ENCODE data around the gene CCDC28B. TPM values are rescaled to one million over a fixed set of nuclear protein-coding genes. Genes with fewer than 3 reads are reported as not detected.
A peak's percentile ranks its signal among the peaks of the same experiment; 100 is the strongest.

The CCDC28B gene
- total RNA-seq, 5 donors from 2014 or later (not counting 1 experiment from before 2014, with no cell fraction given) = 6.5 to 9.0 (median 6.8) TPM

- Histone ChIP-seq H3K27ac (ENCODE audit: low read length) (peak overlapping the region; percentile 42), H3K4me3 (ENCODE audit: control insufficient read depth in 1 of 2, extremely low read depth in 1 of 2, low read length in 1 of 2) (peak overlapping the region; percentile 75 to 89), H3K27me3 (replicated peaks in 1 of 2; ENCODE audit: control insufficient read depth in 2 of 2, extremely low read depth in 1 of 2, insufficient read depth in 2 of 2, low read length in 1 of 2) (no peaks in the 10 kb centered on the region), H3K9me3 (no peaks in the 10 kb centered on the region), H3K36me3 (ENCODE audit: control insufficient read depth in 2 of 2, extremely low read depth in 1 of 2, insufficient read depth in 1 of 2, low read length in 1 of 2) (no peaks in the 10 kb centered on the region), H3K4me1 (ENCODE audit: control insufficient read depth in 1 of 2, extremely low read depth in 1 of 2, insufficient read depth in 2 of 2, low read length in 2 of 2) (peaks cover 5 to 30% of the 10 kb centered on the region in 2 experiments)
- H3K9me3 Mint-ChIP-seq = no peaks in the 10 kb centered on the region
- POLR2A ChIA-PET = interaction anchor here (0.5 to 1.7 kb wide), 12 partner anchors 8 to 242 kb away, joined by 3 to 7 read pairs (median 4); partner anchors contain the start of genes BSDC1 (in 1 of the 2), LCK (in 1 of the 2) and MARCKSL1 (in 1 of the 2)
- peaks cover 14 to 23% (median 22%) of the 10 kb centered on the region in 3 donors for H3K4me1 Mint-ChIP-seq
- H3K4me3 Mint-ChIP-seq = peak overlapping the region; percentile 84 to 89 (median 87)
- CTCF ChIA-PET = interaction anchor here (0.6 to 2.2 kb wide), 7 partner anchors 13 to 59 kb away, joined by 4 to 16 read pairs (median 7); partner anchors contain the start of gene HDAC1 (in 1 of the 2)
- H3K36me3 Mint-ChIP-seq = no peaks in the 10 kb centered on the region
- DNase-seq (peak in 15 of 35 experiments; percentile 10 to 61 (median 39)), ATAC-seq (replicated peaks in 1 of 4) (peak; percentile 72 to 81 (median 76))
- peak overlapping the region; percentile 71 to 86 for H3K27ac Mint-ChIP-seq
- 11% methylated on average over 53 of the region's 55 CpGs for WGBS (ENCODE audit: insufficient coverage)
- no peaks in the 10 kb centered on the region for H3K27me3 Mint-ChIP-seq
Measured at GRCh38 chr1:32241001-32241763, 40.8 kb downstream of the CCDC28B start.

DNA sequence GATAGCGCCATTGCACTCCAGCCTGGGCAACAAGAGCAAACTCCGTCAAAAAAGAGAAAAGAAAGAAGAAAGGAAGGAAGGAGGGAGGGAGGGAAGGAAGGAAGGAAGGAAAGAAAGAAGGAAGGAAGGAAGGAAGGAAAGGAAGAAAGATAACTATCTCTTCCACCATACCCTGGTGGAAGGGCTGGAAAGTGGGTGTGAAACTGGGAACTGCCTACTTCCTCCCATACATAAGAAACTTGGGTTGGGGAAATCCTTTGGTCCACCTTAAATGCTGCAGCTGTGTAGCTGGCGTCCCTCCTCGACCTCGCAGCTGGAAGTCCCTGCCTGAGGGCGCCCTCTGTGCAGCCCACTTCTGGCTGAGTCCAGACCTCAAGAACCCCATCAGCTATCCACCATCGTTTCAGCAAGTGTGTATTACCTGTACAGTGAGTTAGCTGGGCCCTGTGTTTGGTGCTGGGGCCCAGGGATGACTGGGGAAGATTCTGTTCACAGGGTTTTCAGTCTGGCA, 42.0 kb downstream of the CCDC28B start:
- Mint-ChIP-seq H3K9me3 (no peaks in the 10 kb centered on the region), H3K4me3 (peak overlapping the region; percentile 17 to 89 (median 34)), H3K4me1 (peaks cover 24 to 35% (median 33%) of the 10 kb centered on the region in 3 donors), H3K27me3 (no peaks in the 10 kb centered on the region), H3K27ac (peak overlapping the region; percentile 55 to 86), H3K36me3 (no peaks in the 10 kb centered on the region)
- 80% methylated on average over 1 of the region's 7 CpGs for WGBS (ENCODE audit: insufficient coverage)
- ChIA-PET POLR2A (interaction anchor here in 1 of 2 donors (1.0 to 1.1 kb wide), 2 partner anchors 16 to 80 kb away, joined by 3 to 6 read pairs; no protein-coding TSS in a partner anchor), CTCF (interaction anchor here (0.6 to 1.2 kb wide), 2 partner anchors 13 to 64 kb away, joined by 4 to 7 read pairs; no protein-coding TSS in a partner anchor)
- no peak for ATAC-seq (replicated peaks in 1 of 4)
- no peak for DNase-seq
- Histone ChIP-seq H3K9me3 (no peaks in the 10 kb centered on the region), H3K27me3 (replicated peaks in 1 of 2; ENCODE audit: control insufficient read depth in 2 of 2, extremely low read depth in 1 of 2, insufficient read depth in 2 of 2, low read length in 1 of 2) (no peaks in the 10 kb centered on the region), H3K4me1 (ENCODE audit: control insufficient read depth in 1 of 2, extremely low read depth in 1 of 2, insufficient read depth in 2 of 2, low read length in 2 of 2) (peaks cover 10 to 41% of the 10 kb centered on the region in 2 experiments), H3K4me3 (ENCODE audit: control insufficient read depth in 1 of 2, extremely low read depth in 1 of 2, low read length in 1 of 2) (no peak overlapping the region), H3K36me3 (ENCODE audit: control insufficient read depth in 2 of 2, extremely low read depth in 1 of 2, insufficient read depth in 1 of 2, low read length in 1 of 2) (peaks cover 0 to 3% of the 10 kb centered on the region in 2 donors), H3K27ac (ENCODE audit: low read length) (no peak overlapping the region)

GRCh38 chr1:32246888-32247273, 46.5 kb downstream of the CCDC28B start, which contains the start of gene FAM167B:
FAM167B (plus strand) TSS chr1:32247222; CDS start chr1:32247422, 200 bp downstream.
- Histone ChIP-seq H3K4me1 (ENCODE audit: control insufficient read depth in 1 of 2, extremely low read depth in 1 of 2, insufficient read depth in 2 of 2, low read length in 2 of 2) (peaks cover 26 to 60% of the 10 kb centered on the region in 2 experiments), H3K9me3 (no peaks in the 10 kb centered on the region), H3K27me3 (replicated peaks in 1 of 2; ENCODE audit: control insufficient read depth in 2 of 2, extremely low read depth in 1 of 2, insufficient read depth in 2 of 2, low read length in 1 of 2) (no peaks in the 10 kb centered on the region), H3K36me3 (ENCODE audit: control insufficient read depth in 2 of 2, extremely low read depth in 1 of 2, insufficient read depth in 1 of 2, low read length in 1 of 2) (peaks cover 0 to 3% of the 10 kb centered on the region in 2 donors), H3K4me3 (ENCODE audit: control insufficient read depth in 1 of 2, extremely low read depth in 1 of 2, low read length in 1 of 2) (peak within 1 kb of the TSS in 1 of 2 donors; percentile 18), H3K27ac (ENCODE audit: low read length) (peak within 1 kb of the TSS; percentile 96)
- ChIA-PET CTCF (no interaction called here), POLR2A (interaction anchor here in 1 of 2 donors (0.5 kb wide), 1 partner anchor 15 kb away, joined by 3 read pairs; no protein-coding TSS in a partner anchor)
- peak within 1 kb of the TSS; percentile 94 to 98 for H3K27ac Mint-ChIP-seq
- 100% methylated on average over 2 of the region's 3 CpGs for WGBS (ENCODE audit: insufficient coverage)
- ATAC-seq (replicated peaks in 1 of 4) (no peak), DNase-seq (no peak)
- no peaks in the 10 kb centered on the region for H3K9me3 Mint-ChIP-seq
- no peaks in the 10 kb centered on the region for H3K27me3 Mint-ChIP-seq
- H3K4me1 Mint-ChIP-seq = peaks cover 48 to 69% (median 66%) of the 10 kb centered on the region in 3 donors
- H3K4me3 Mint-ChIP-seq = peak within 1 kb of the TSS; percentile 62 to 91 (median 71)
- peaks cover 4% of the 10 kb centered on the region for H3K36me3 Mint-ChIP-seq

DNA sequence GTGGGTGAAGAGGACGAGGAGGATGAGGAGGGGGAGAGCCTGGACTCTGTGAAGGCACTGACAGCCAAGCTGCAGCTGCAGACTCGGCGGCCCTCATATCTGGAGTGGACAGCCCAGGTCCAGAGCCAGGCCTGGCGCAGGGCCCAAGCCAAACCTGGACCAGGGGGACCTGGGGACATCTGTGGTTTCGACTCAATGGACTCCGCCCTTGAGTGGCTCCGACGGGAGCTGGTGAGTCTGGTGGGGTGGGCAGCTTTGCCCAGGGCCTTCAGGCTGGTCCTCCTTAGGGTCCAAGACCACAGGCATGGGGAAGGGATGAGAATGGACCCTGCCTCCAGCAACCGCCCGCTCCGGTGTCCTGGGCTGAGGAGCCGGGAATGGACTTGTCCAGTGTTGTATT, 47.1 kb downstream of the CCDC28B start:
- H3K36me3 ChIP-seq (ENCODE audit: control insufficient read depth in 2 of 2, extremely low read depth in 1 of 2, insufficient read depth in 1 of 2, low read length in 1 of 2) = peaks cover 0 to 3% of the 10 kb centered on the region in 2 donors
- no peak overlapping the region for H3K4me3 ChIP-seq (ENCODE audit: control insufficient read depth in 1 of 2, extremely low read depth in 1 of 2, low read length in 1 of 2)
- Mint-ChIP-seq H3K27ac (peak overlapping the region; percentile 94 to 98), H3K4me1 (peaks cover 45 to 69% (median 65%) of the 10 kb centered on the region in 3 donors), H3K4me3 (peak overlapping the region in 2 of 3 donors; percentile 71 to 91), H3K9me3 (no peaks in the 10 kb centered on the region), H3K36me3 (peaks cover 8% of the 10 kb centered on the region), H3K27me3 (no peaks in the 10 kb centered on the region)
- ChIA-PET CTCF (interaction anchor here in 1 of 2 donors (1.5 kb wide), 1 partner anchor 147 kb away, joined by 5 read pairs; the partner anchor contains the start of gene BSDC1), POLR2A (no interaction called here)
- WGBS (ENCODE audit: insufficient coverage) = 96% methylated on average over 11 of the region's 12 CpGs
- H3K27me3 ChIP-seq (replicated peaks in 1 of 2; ENCODE audit: control insufficient read depth in 2 of 2, extremely low read depth in 1 of 2, insufficient read depth in 2 of 2, low read length in 1 of 2) = no peaks in the 10 kb centered on the region
- no peaks in the 10 kb centered on the region for H3K9me3 ChIP-seq
- no peak for DNase-seq
- peak overlapping the region; percentile 96 for H3K27ac ChIP-seq (ENCODE audit: low read length)
- peaks cover 26 to 56% of the 10 kb centered on the region in 2 experiments for H3K4me1 ChIP-seq (ENCODE audit: control insufficient read depth in 1 of 2, extremely low read depth in 1 of 2, insufficient read depth in 2 of 2, low read length in 2 of 2)
- no peak for ATAC-seq (replicated peaks in 1 of 4)

GRCh38 chr1:32247983-32248889, 47.8 kb downstream of the CCDC28B start:
- peaks cover 45 to 71% (median 65%) of the 10 kb centered on the region in 3 donors for H3K4me1 Mint-ChIP-seq
- Histone ChIP-seq H3K27me3 (replicated peaks in 1 of 2; ENCODE audit: control insufficient read depth in 2 of 2, extremely low read depth in 1 of 2, insufficient read depth in 2 of 2, low read length in 1 of 2) (no peaks in the 10 kb centered on the region), H3K27ac (ENCODE audit: low read length) (peak overlapping the region; percentile 96), H3K36me3 (ENCODE audit: control insufficient read depth in 2 of 2, extremely low read depth in 1 of 2, insufficient read depth in 1 of 2, low read length in 1 of 2) (peaks cover 0 to 3% of the 10 kb centered on the region in 2 donors), H3K9me3 (no peaks in the 10 kb centered on the region), H3K4me1 (ENCODE audit: control insufficient read depth in 1 of 2, extremely low read depth in 1 of 2, insufficient read depth in 2 of 2, low read length in 2 of 2) (peaks cover 26 to 56% of the 10 kb centered on the region in 2 experiments), H3K4me3 (ENCODE audit: control insufficient read depth in 1 of 2, extremely low read depth in 1 of 2, low read length in 1 of 2) (peak overlapping the region; percentile 18 to 44)
- ChIA-PET POLR2A (interaction anchor here (0.6 to 0.7 kb wide), 6 partner anchors 25 to 192 kb away, joined by 3 to 7 read pairs (median 5); partner anchors contain the start of gene IQCC (in 1 of the 2)), CTCF (interaction anchor here (0.6 to 1.9 kb wide), 17 partner anchors 9 to 146 kb away, joined by 3 to 9 read pairs (median 4); partner anchors contain the start of genes BSDC1 (in 1 of the 2), CCDC28B (in 1 of the 2) and HDAC1 (in 1 of the 2))
- H3K27me3 Mint-ChIP-seq = no peaks in the 10 kb centered on the region
- H3K4me3 Mint-ChIP-seq = peak overlapping the region; percentile 62 to 91 (median 71)
- H3K36me3 Mint-ChIP-seq = peaks cover 12% of the 10 kb centered on the region
- ATAC-seq (replicated peaks in 1 of 4) = peak in 1 of 4 experiments; percentile 8
- DNase-seq = peak in 30 of 35 experiments; percentile 38 to 83 (median 58)
- H3K27ac Mint-ChIP-seq = peak overlapping the region; percentile 100
- H3K9me3 Mint-ChIP-seq = no peaks in the 10 kb centered on the region
- 0% methylated on average over 17 of the region's 31 CpGs for WGBS (ENCODE audit: insufficient coverage)
